A673 (cell line): ENCODE data around the gene INTU.

Experiments
- CTCF ChIP-seq: fragments of 300-800, 200-600 bp; sonication (generic); conservative IDR thresholded peaks from 2 replicates; pipeline ENCODE4 v1.5.1; 2017; ENCODE audit warnings: low read depth, mild to moderate bottlenecking, antibody characterized with exemption, low read length, moderate library complexity, mixed read lengths
- EZH2 ChIP-seq: fragments of 200-600 bp; sonication (generic); IDR thresholded peaks from 2 replicates; pipeline ENCODE4 v1.6.1; 2017; ENCODE audit warnings: borderline replicate concordance, low read depth, mild to moderate bottlenecking, mixed read lengths, antibody characterized with exemption, low read length; ENCODE audit not compliant: poor library complexity, severe bottlenecking

GRCh38 chr4:127772769-127773671, 140.3 kb downstream of the INTU start:
- TF ChIP-seq CTCF, result no peak
- TF ChIP-seq EZH2, result no peak
